ENCODE data around the gene SLC19A1.
"Not testable (repeated sequence)": the region's sequence is repeated elsewhere in the genome, so short reads cannot be mapped to it uniquely, and the experiment has no call there.

The SLC19A1 gene

DNA sequence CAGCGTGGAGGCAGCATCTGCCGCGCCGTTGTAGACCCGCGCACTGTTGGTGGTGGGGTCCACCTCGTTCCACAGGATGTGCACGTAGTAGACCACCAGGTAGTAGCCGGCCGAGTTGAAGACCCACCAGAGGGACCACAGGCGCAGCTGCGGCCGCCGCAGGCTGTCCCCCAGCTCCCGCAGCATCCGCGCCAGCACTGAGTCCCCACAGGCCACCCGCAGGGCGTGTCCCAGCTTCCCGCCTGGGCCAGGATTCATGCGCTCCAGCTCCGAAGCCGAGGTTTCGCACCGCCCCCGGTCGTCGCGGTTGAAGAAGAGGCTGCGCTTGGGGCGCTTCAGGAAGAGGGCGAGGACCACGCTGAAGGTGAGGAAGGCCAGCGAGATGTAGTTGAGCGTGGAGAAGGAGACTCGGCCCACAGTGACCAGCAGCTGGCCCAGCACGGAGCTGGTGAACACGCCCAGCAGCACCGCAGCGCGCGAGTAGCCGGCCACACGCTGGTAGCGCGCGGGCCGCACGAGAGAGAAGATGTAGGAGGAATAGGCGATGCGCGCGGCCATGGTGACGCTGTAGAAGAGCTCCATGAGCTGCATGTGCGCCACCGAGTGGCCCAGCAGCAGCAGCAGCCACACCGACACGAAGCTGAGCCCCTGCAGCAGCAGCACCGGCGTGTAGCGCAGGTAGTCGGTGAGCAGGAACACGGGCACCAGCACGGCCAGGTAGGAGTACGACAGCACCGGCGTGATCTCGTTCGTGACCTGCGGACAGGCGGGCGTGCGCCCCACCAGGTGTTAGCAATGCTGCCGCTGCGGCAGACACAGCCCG is 10.6 kb downstream of the SLC19A1 start:
- DNase-seq: no peak

DNA sequence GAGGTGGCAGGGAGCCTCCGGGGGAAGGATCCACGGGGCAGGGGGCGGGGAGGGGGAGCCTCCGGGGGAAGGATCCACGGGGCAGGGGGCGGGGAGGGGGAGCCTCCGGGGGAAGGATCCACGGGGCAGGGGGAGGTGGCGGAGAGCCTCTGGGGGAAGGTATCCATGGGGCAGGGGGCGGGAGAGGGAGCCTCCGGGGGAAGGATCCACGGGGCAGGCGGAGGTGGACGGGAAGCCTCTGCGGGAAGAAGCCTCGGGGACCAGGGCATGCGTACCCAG is 11.2 kb downstream of the SLC19A1 start:
- not testable (repeated sequence) for DNase-seq

DNA sequence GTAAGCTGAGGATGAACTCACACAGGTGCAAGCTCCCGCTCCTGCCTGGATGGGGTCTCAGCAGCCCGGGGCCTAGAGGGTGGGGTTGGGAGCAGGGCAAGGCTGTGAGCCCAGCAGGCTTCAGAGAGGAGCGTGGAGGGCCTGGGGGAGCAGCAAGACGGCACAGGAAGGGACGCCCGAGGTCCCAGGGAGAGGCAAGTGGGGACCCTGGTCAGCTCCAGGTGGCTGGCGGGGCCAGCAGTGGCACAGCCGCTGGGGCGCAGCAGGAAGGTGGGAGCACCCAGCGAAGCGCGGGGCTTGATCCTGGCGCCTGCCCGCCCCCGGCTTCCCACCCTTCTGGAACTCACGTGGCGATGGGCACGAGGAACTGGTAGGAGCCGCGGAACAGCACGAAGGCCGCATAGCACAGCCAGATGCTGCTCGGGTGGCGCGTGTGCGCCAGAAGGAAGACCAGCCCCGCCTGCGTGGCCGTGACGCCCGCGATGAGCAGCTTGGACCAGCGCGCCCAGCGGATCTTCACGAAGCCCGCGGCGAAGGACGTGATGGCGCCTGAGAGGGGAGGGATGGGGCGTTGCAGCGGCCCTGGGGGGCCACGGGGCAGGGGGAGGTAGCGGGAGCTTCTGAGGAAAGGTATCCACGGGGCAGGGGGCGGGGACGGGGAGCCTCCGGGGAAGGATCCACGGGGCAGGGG is 11.7 kb downstream of the SLC19A1 start:
- no peak for DNase-seq

DNA sequence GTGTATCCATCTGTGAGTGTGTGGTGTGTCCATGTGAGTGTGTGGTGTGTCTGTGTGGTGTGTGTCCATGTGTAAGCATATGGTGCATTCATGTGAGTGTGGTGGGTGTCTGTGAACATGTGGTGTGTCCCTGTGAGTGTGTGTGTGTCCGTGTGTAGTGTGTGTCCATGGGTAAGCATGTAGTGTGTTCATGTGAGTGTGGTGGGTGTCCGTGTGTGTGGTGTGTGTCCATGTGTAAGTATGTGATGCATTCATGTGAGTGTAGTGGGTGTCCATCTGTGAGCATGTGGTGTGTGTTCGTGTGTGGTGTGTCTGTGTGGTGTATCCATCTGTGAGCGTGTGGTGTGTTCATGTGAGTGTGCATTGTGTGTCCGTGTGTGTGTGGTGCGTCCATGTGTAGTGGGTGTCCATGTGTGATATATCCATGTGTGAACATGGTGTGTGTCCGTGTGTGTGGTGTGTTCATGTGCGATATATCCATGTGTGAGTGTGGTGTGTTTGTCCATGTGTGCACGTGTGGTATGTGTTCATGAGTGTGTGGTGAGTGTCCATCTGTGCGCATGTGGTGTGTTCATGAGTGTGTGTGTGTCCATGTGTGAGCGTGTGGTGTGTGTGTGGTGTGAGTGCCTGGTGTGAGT is 12.3 kb downstream of the SLC19A1 start:
- no peak for DNase-seq

DNA sequence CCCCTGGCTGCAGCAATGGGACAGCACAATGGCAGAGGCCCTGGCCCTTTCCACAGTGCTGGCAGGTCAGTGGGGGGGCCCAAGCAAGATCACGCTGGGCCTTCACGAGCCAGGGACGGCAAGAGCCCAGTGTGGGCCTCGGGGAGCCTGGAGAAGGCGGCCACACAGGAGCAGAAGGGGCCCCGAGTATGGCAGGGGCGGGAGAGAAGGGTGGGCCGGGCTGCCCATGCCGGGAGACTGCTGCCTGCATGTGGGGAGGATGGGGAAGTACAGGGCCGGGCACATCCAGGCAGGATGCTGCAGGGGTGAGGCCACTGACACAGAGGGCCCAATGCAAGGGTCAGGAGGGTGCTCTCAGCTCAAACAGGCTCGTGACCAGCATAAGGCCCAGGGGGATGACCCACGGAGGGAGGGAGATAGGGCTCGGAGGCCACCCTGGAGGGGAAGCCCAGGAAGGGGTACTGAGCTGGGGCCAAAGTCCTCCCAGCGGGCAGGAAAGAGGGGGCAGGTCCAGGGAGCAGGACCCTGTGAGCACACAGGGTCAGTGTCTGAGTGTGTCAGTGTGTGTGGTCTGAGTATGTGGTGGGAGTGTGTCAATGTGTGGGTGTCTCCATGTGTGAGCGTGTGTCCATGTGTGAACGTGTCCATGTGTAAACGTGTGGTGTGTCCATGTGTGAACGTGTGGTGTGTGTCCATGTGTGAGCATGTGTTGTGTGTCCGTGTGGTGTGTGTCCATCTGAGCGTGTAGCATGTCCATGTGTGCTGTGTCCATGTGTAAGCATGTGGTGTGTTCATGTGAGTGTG is 13.1 kb downstream of the SLC19A1 start:
- no peak for DNase-seq

DNA sequence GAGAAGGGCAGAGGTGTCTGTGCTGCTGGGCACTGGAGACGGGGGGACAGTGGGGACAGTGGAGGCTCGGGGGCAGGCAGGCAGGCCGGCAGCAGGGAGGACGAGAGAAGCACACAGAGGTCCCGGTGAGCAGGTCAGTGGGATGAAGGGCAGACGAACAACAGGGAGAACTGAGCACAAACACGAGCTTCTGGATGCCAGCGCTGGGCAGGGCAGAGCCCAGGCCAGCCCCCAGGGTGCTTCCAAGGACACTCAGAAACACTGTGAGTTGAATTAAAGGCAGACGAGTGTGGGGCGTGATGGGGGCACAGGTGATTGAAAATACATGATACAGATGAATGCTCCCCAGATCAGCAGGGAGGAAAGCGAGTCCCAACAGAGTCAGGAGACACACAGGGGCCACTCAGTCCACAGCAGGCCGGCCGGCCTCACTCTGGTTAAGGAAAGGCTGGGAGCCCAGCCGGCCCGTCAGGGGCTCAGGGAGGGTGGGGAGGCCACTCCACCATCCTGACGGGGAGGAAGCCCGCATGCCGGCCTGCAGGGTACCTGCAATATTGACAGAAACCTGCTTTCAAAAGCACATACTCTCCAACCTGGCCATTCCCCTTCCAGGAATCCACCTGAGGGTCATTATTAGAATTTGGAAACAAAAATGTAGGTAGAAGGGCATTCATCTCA is 14.1 kb downstream of the SLC19A1 start:
- no peak for DNase-seq

DNA sequence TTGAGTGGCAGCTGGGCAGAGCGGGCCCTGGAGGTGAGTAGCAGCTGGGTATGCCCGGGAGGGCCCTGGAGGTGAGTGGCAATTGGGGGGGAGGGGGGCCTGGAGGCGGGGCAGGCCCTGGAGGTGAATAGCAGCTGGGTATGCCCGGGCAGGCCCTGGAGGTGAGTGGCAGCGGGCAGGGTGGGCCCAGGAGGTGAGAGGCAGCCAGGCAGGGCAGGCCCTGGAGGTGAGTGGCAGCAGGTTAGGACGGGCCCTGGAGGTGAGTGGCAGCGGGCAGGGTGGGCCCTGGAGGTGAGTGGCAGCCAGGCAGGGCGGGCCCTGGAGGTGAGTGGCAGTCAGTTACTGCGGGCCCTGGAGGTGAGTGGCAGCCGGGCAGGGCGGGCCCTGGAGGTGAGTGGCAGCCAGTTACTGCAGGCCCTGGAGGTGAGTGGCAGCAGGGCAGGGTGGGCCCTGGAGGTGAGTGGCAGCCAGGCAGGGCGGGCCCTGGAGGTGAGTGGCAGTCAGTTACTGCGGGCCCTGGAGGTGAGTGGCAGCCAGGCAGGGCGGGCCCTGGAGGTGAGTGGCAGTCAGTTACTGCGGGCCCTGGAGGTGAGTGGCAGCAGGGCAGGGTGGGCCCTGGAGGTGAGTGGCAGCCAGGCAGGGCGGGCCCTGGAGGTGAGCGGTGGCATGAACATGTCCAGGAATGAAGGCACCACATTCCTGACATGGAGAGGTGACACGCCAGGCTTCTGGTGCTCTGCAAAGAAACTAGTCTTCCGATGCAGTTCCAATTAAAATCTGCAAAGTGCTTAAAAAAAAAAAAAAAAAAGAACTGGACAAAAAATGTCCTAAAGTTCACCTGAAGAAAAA is 14.9 kb downstream of the SLC19A1 start:
- not testable (repeated sequence) for DNase-seq

DNA sequence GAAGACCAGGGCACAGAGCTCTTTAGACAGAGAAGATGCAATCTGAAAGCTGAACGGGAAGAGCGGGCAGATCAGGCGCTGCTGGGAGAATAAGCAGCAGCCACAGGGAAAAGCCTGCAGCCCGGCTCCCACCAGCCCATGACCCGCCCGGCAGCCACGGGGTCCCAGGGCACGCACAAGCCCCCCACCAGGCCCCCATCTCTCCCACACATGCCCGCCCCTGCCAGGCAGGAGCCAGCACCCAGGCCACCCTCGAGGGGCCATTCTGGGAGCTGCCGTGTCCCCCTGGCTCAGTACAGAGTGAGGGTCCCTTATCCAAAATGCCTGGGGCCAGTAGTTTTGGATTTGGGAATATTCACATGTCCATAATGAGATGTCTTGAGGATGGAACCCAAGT is 16.3 kb downstream of the SLC19A1 start:
- DNase-seq: no peak

DNA sequence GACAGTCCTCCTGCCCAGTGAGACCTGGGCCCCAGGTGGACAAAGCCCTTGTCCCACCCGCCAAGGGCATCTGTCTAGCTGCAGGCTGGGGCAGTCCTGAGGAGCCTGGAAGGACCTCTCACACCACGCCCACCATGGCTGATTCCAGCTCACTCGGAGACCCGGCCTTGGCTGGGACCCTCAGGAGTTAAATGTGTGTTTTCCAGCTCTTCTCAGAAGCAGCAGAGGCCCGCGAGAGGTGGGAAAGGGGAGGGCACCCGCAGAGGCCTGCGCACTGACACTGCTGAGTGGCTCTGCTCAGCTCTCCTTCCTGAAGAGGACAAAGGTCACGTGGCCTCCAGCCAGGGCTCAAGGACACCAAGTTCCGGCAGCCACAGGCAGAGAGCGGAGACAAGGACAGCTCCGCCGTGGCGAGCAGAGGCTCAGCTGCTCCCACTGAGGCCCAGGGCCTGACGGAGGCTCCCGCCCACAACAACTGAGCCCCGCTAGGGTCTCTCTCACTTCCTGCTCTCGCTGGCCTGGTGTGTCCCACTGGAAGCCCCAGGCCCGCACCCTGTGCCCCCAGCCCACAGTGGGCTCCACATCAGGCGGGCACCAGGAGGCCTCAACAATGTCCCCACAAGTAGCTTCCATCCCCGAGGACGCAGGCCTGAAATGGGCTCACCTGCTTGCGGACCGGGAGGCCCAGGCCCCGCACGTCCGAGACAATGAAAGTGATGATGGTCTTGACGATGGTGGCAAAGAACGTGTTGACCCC is 16.9 kb downstream of the SLC19A1 start:
- DNase-seq: no peak

DNA sequence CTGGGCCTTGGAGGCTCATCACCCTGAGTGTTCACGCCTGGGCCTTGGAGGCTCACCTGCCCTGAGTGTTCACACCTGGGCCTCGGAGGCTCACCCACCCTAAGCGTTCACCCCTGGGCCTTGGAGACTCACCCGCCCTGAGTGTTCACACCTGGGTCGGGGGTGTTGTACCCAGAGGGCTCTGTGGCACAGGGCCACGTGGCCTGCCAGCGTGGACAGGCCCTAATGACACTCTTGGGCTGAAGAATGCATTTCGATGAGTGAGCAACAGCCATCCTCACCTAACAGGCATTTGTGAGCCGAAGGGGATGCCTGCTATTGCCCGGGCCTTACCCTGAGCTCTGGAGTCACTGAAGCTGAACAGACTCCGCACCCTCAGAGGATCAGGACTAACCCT is 17.5 kb downstream of the SLC19A1 start:
- no peak for DNase-seq

DNA sequence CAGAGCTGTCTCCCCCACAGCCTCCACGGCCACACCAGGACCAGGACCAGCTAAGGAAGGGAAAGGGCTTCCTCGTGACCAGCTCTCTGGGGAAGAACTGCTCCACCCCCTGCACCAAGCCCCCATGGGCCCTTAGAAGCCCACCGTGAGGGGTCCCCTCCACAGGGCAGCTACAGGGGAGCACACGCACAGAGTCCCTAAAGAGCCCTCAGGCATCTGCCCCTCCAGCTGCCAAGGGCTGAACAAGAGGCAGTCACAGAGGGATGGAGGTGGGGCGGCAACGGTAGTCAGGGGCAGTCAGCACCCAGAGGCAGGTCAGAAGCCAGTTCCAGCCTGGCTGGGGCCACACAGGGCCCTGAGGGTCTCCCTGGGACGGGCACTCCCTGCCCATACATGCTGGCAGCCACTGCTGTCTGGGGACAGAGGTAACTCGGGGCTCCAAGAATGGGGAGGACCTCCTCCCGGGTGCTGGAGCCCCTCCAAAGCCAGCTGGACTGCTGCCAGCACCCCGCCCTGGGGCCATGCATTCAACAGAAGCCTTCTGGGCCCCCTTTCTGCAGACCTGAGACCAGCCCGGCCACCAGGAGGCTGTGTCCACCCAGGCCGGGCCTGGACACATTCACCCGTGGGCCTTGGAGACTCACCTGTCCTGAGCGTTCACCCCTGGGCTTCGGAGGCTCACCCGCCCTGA is 18.7 kb downstream of the SLC19A1 start:
- peak; percentile 9 for DNase-seq

DNA sequence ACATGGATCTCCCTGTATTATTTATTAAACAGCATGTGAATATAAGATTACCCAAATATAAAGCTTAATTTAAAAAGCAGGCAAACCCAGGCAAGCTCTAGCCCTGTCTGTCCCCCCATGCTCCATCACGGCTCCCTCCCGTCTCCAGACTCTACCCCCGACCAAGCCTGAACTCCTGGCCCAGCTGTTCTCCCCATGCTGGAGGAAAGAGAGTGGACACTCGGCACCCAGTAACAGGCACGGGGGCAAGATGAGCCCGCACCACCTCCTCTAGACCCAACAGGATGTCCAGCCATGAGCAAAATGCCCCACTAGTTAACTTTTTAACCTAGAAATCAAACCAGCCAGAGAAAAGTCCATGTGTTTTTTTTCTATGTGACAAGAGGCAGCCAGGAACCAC is 19.3 kb downstream of the SLC19A1 start:
- no peak for DNase-seq

DNA sequence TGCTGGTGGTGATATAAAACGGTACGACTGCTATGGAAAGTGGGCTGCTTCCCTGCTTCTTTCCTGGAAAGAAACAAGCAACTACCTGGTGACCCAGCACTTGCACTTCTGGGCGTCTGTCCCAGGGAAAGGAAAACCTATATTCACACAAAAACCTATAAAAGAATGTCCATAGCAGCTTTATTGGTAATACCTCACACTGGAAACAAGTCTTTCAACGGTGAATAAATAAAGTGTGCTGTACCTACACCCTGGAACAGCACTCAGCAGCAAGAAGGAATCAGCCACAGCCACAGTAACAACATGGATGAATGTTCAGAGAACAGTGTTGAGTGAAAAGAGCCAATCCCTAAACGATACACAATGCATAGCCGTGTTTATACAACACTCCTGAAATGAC is 19.9 kb downstream of the SLC19A1 start:
- DNase-seq: no peak

DNA sequence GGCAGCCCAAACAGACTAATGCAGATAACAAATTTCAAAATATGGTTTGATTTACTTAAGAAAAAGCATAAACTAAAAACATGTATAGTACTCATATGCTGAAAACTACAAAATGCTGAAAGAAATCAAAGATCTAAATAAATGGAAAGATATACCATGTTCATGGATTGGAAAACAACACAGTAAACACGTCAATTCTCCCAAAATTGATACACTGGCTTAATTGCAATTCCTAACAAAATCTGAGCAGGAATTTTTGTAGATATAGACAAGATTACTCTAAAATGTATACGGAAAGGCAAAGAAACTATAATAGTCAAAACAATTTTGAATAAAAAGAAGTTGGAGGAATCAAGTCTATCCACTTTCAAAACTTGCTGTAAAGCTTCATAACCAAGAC is 21.0 kb downstream of the SLC19A1 start:
- DNase-seq: no peak

DNA sequence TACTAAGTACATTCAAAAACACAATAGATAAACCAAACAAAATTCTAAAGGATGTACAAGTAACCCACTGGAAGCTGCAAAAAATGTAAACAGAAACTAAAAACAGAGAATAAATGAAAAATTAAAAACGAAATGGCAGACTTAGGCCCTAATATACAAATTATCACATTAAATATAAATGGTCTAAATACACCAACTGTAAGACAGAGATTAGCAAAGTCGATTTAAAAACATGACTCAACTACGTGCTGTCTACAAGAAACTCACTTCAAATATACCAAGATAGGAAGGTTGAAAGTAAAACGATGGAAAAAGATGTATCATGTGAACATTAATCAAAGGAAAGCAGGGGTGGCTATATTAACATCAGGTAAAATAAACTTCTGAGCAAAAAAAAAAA is 23.1 kb downstream of the SLC19A1 start:
- DNase-seq: no peak

DNA sequence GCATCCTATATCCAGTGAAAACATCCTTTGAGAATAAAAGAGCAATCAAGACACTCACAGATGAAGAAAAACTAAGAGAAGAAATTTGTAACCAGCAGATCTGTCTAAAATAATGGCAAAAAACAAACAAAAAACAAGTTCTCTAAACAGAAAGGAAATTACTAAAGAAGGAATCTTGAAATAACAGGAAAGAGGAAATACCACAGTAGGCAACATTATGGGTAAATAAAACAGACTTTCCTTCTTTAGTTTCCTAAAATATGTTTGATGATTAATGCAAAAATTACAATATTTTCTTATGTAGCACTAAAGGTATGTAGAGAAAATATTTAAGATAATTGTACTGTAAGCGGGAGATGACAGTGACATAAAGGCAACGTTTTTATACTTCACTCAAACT is 23.5 kb downstream of the SLC19A1 start:
- no peak for DNase-seq

DNA sequence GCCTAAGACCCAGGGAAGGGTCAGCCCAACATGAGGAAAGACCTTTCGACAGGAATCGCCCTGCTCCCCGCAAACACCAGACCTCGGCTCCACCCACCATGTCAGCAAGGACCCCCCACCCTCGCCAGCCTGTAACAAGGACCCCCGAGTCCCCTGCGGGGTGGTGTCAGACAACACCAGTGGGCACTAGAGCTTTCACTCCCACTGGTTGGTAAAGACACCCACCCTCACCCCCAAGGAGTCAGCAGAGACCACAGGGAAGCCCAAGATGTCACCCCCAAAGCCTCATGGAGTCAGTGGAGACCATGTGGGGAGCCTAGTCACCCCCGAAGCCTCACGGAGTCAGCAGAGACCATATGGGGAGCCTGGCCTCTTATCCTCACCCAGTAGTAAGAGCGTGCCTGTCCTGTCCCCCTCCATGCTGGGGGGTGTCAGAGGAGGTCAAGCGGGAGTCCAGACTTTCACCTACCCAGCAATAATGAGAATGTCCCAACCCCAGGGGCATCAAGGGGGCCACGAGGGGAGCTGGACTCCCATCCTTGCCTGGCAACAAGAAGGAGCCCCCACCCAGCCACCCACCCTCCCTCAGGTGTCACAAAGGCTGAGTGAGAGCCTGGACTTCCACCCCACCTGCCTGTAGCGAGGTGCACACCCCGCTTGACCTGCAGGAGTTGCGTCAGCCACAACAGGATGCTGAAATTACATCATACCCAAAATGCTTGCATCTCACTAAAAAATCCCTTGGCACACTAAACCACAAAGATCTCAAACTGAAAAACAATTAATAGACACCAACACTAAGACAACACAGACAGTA is 24.8 kb downstream of the SLC19A1 start:
- no peak for DNase-seq

DNA sequence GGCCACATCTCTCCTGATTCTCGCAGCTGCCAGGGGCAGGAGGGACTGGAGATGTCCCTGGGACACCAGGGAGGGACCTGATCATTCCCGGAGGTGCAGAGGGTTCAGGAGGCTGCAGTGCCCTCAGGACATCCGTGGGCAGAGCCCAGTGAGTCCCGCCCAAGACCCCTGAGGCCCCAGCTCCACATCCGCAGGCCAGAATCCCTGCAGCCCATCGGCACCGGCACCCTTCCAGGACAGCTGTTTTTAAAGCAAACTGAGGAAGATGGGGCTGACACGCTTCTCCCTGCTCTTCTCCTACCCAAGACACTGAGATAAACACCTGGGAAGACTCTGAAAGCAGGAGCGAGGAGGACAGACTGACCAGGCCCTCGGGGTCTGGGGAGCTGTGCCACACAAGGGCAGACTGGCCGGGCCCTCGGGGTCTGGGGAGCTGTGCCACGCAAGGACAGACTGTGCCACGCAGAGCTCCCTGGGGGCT is 25.5 kb downstream of the SLC19A1 start:
- DNase-seq: no peak

DNA sequence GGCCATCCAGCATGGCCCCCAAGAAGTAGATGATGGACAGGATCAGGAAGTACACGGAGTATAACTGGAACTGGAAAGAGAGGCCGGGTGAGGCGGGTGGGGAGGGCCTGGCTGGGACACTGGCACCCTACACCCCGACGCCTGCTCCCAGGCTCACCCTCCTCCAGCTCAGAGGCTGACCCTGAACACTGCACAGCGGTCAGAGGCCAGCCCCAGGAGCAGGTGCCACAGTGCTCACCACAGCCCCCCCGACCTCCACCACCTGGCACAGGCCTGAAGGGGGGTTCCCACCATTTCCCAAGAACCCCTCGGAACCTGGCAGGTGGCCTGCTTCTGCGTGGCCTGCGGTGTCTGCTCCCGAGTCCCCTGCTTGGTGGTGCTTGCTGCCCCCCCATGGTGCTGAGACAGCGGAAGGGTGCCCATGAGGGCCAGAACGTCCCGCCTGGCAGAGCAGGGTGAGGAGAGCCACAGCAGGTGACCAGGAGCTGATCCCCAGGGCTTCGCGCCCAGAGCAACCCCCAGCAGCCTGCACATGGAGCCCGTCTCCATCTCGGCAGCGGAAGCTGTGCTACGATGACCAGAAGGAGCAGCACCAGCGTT is 26.1 kb downstream of the SLC19A1 start:
- DNase-seq: no peak

Data from DMS79 treated with DMSO at 0.1 percent for 48 hours (cell line).